Measurements from ENCODE around the gene COL13A1. TPM values are rescaled to one million over a fixed set of nuclear protein-coding genes. Genes with fewer than 3 reads are reported as not detected.

Gene COL13A1
- total RNA-seq, 1 donor from 2014 or later: 9.2 TPM

- no peak for TF ChIP-seq CTCF (IDR thresholded peaks at IDR 0.05)
- Histone ChIP-seq H3K27ac (no peak overlapping the region), H3K4me1 (peaks cover 14% of the 10 kb centered on the region), H3K27me3 (ENCODE audit: low read depth) (peaks cover 11% of the 10 kb centered on the region), H3K4me3 (no peak overlapping the region), H3K9me3 (no peaks in the 10 kb centered on the region), H3K36me3 (no peaks in the 10 kb centered on the region)
- no peak for ATAC-seq
- intact Hi-C loops (cut with DNase I): no loop called here
- DNase-seq: no peak
These were observed 160.4 kb downstream of the COL13A1 start for GRCh38 chr10:69961881-69962745.

DNA sequence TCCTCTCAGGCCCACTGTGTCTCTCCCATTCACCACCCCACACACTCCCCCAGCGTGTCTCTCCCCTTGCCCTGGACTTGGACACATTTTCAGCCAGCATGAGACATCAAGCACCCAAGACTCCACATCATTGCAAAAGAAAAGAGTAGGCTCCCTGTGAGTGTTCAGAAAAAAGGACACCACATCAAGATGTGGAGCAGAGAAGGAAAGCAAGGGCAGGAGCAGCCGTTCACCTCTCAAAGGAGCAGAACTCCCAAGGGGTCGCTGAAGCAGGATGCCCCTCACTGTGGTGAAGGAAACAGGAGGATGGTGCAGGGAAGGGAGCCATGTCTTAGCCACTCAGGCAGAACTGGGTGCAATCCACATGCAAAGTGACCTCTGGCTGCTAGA is 161.0 kb downstream of the COL13A1 start:
- intact Hi-C loops (cut with DNase I): no loop called here

GRCh38 chr10:69963178-69963834 is 161.6 kb downstream of the COL13A1 start:
- Histone ChIP-seq H3K4me1 (peaks cover 14% of the 10 kb centered on the region), H3K36me3 (no peaks in the 10 kb centered on the region), H3K27ac (no peak overlapping the region), H3K4me3 (no peak overlapping the region), H3K9me3 (no peaks in the 10 kb centered on the region), H3K27me3 (ENCODE audit: low read depth) (peaks cover 12% of the 10 kb centered on the region)
- ATAC-seq (no peak), DNase-seq (no peak)
- no peak for TF ChIP-seq CTCF (IDR thresholded peaks at IDR 0.05)
- intact Hi-C loops (cut with DNase I): no loop called here

More for the DNA sequence above, 161.0 kb downstream of the COL13A1 start:
- no peak overlapping the region for H3K27ac ChIP-seq
- no peak for ATAC-seq
- no peak for TF ChIP-seq CTCF (IDR thresholded peaks at IDR 0.05)
- no peaks in the 10 kb centered on the region for H3K36me3 ChIP-seq
- no peak for DNase-seq
- peaks cover 12% of the 10 kb centered on the region for H3K27me3 ChIP-seq (ENCODE audit: low read depth)
- no peak overlapping the region for H3K4me3 ChIP-seq
- peaks cover 14% of the 10 kb centered on the region for H3K4me1 ChIP-seq
- no peaks in the 10 kb centered on the region for H3K9me3 ChIP-seq

DNA sequence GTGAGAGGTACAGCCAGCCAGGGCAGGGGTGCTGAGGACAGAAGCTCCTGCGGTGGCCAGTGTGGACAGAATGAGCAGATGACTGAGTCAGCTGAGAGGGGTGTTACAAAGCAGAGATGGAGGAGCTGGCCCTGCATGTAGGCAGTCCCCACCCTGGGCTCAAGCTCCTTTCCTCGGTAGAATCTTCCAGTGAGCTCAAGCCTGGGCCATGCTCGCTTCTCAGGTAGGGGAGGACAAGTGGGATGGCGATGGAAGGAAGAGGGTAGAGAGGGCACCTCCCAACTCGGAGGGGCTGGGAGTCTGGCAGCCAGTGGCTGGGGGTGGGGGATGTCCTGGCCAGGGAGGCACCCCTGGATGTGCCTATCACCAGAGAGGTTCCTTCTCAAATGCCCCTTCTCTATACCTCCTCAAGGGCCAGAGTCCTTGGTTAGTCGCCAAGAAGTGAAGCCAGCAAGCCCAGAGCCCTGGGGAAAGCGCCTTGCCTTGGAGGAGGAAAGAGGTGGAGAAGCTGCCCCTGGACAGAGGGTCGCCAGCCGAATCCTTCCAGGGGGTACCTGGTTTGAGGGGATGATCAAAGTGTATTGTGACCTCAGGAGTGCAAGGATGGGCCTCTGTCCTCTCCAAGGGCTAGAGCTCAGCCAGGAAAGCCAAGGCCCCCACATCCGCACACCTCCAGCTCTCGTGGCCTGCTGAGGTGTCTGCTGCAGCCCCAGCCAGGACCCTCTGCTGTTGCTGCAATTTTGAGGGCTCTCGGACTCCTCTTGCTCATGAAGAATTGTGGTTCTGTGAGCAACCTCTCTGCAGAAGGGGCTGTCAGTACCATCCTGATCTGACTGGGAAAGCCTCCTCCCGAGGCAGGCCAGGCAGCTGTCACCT is 162.4 kb downstream of the COL13A1 start:
- DNase-seq (no peak), ATAC-seq (no peak)
- Histone ChIP-seq H3K4me3 (no peak overlapping the region), H3K27me3 (ENCODE audit: low read depth) (peaks cover 12% of the 10 kb centered on the region), H3K9me3 (no peaks in the 10 kb centered on the region), H3K36me3 (no peaks in the 10 kb centered on the region), H3K4me1 (peaks cover 14% of the 10 kb centered on the region), H3K27ac (no peak overlapping the region)
- intact Hi-C loops (cut with DNase I): no loop called here
- TF ChIP-seq CTCF (IDR thresholded peaks at IDR 0.05): no peak

GRCh38 chr10:69965086-69965485 is 163.4 kb downstream of the COL13A1 start:
- Histone ChIP-seq H3K36me3 (no peaks in the 10 kb centered on the region), H3K4me1 (peaks cover 14% of the 10 kb centered on the region), H3K27me3 (ENCODE audit: low read depth) (peaks cover 12% of the 10 kb centered on the region), H3K27ac (no peak overlapping the region), H3K4me3 (no peak overlapping the region), H3K9me3 (no peaks in the 10 kb centered on the region)
- TF ChIP-seq CTCF (IDR thresholded peaks at IDR 0.05): no peak
- intact Hi-C loops (cut with DNase I): no loop called here
- DNase-seq (no peak), ATAC-seq (no peak)
